Stimulated activated naive CD8-positive, alpha-beta T cell treated with anti-CD3 and anti-CD28 coated beads, Interleukin-15, Interleukin-2, amounts not matched to agents 100 ng/mL and 50 ng/mL, for 24 hours (primary cell): ENCODE measurements around the gene SERPIND1.
"Not testable (repeated sequence)": the region's sequence is repeated elsewhere in the genome, so short reads cannot be mapped to it uniquely, and the experiment has no call there.

Source experiments
- H3K27ac Mint-ChIP-seq: one replicate; pipeline ENCODE4 v1.8.0; 2021; ENCODE audit warnings: mild to moderate bottlenecking, mixed read lengths
- H3K27me3 Mint-ChIP-seq: one replicate; pipeline ENCODE4 v1.8.0; 2021; ENCODE audit warnings: mixed read lengths
- H3K36me3 Mint-ChIP-seq: one replicate; pipeline ENCODE4 v1.8.0; 2021; ENCODE audit warnings: low read depth, mixed read lengths
- H3K4me1 Mint-ChIP-seq: one replicate; pipeline ENCODE4 v1.8.0; 2021; ENCODE audit warnings: low read depth, mixed read lengths
- H3K4me3 Mint-ChIP-seq: one replicate; pipeline ENCODE4 v1.8.0; 2021; ENCODE audit warnings: mild to moderate bottlenecking, mixed read lengths
- H3K9me3 Mint-ChIP-seq: one replicate; pipeline ENCODE4 v1.8.0; 2021; ENCODE audit warnings: mixed read lengths

SERPIND1 gene, protein sequence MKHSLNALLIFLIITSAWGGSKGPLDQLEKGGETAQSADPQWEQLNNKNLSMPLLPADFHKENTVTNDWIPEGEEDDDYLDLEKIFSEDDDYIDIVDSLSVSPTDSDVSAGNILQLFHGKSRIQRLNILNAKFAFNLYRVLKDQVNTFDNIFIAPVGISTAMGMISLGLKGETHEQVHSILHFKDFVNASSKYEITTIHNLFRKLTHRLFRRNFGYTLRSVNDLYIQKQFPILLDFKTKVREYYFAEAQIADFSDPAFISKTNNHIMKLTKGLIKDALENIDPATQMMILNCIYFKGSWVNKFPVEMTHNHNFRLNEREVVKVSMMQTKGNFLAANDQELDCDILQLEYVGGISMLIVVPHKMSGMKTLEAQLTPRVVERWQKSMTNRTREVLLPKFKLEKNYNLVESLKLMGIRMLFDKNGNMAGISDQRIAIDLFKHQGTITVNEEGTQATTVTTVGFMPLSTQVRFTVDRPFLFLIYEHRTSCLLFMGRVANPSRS

DNA sequence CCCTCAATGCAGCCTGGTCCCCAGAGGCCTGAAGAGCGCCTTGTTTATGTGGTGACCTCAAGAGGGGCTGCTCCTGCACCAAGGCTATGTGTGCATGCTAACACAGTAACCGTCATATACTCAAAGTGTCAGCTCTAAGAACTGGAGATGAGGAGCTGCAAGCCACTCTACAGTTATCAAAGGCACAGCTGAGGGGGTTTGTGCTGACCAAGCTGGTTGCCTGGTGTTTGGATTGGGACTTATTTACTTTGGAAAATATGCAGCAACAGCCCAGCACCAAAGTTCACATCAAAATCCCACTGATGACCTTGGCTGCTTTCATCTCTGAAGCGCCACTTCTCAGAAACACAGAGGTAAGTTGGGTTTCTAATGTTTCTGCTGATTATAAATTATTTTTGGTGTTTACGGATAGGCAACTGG lies at the start of gene SERPIND1:
Gene SERPIND1 (plus strand): TSS at position 321 of the 420 bp plus-strand sequence. CDS start 5,200 bp downstream, outside the sequence.
- Mint-ChIP-seq H3K4me1 (peaks cover 11% of the 10 kb centered on the region), H3K9me3 (no peaks in the 10 kb centered on the region), H3K36me3 (peaks cover 9% of the 10 kb centered on the region), H3K27ac (no peak within 1 kb of the TSS), H3K4me3 (no peak within 1 kb of the TSS), H3K27me3 (no peaks in the 10 kb centered on the region)

- Mint-ChIP-seq H3K27ac (no peak overlapping the region), H3K27me3 (no peaks in the 10 kb centered on the region), H3K4me1 (no peaks in the 10 kb centered on the region), H3K36me3 (peaks cover 24% of the 10 kb centered on the region), H3K9me3 (no peaks in the 10 kb centered on the region), H3K4me3 (no peak overlapping the region)
These were observed 49.0 kb upstream of the SERPIND1 start for GRCh38 chr22:20724676-20725454.

DNA sequence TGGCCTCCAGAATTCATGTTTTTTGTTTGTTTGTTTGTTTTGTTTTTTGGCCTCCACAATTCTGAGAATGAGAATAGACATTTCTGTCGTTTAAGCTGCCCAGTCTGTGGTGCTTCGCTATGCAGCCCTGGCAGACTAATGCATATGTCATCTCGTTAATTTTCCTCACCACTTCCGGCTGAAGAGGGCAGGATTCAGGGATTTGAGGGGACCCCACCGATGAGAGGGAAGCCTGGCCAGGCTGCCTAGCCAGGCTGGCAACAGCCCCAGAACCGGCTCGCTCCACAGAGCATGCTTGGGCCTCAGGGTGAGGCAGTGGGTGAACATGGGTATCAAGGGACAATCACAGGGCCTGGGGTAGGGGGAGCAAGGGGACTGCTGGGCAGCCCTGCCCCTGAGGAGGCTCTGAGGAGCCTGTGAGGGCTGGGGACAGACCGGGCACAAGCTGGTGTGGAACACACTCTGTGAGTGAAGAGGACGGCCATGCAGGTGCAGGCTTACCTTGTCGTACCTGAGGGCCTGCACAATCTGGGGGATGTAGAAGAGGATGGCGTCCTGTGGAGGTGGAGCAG lies 47.8 kb upstream of the SERPIND1 start:
- H3K36me3 Mint-ChIP-seq: peaks cover 26% of the 10 kb centered on the region
- no peaks in the 10 kb centered on the region for H3K4me1 Mint-ChIP-seq
- no peak overlapping the region for H3K27ac Mint-ChIP-seq
- H3K27me3 Mint-ChIP-seq: no peaks in the 10 kb centered on the region
- H3K4me3 Mint-ChIP-seq: no peak overlapping the region
- H3K9me3 Mint-ChIP-seq: no peaks in the 10 kb centered on the region

GRCh38 chr22:20727118-20728015 lies 46.5 kb upstream of the SERPIND1 start:
- Mint-ChIP-seq H3K4me1 (no peaks in the 10 kb centered on the region), H3K9me3 (no peaks in the 10 kb centered on the region), H3K27ac (no peak overlapping the region), H3K36me3 (peaks cover 26% of the 10 kb centered on the region), H3K4me3 (no peak overlapping the region), H3K27me3 (no peaks in the 10 kb centered on the region)

DNA sequence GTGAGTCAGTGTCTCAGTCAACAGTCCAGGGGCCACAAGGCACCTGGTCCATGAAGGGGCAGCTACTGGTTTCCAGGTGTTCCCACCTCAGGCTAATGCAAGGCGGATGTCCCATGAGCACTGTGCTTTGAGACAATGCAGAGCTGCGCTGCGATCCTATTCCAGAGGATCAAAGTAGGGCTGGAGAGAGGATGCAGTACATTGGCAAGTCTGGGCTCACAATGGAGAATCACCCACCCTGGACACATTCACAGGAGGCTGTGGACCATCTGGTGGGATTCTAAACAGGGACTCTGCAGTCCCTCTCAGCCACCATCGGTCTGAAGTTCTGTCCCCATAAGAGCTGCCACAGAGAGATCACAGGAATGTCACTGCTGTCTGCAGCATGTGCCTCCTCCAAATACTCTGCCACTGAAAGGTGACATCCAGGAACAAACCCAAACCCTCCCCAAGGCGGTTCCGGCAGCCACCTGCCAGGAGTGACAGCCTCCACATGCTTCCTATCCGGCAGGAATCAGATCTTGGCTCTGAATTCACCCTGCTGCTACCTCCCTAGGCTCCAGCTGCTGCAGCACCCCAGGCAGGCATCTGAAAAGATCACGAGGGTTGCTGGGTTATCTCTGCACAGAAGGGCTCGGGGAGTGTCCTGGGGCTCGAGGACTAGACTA lies 45.3 kb upstream of the SERPIND1 start:
- no peaks in the 10 kb centered on the region for H3K27me3 Mint-ChIP-seq
- H3K4me3 Mint-ChIP-seq: no peak overlapping the region
- peaks cover 26% of the 10 kb centered on the region for H3K36me3 Mint-ChIP-seq
- no peaks in the 10 kb centered on the region for H3K9me3 Mint-ChIP-seq
- H3K4me1 Mint-ChIP-seq: no peaks in the 10 kb centered on the region
- H3K27ac Mint-ChIP-seq: no peak overlapping the region

GRCh38 chr22:20729194-20729593 lies 44.7 kb upstream of the SERPIND1 start:
- H3K27me3 Mint-ChIP-seq: no peaks in the 10 kb centered on the region
- no peaks in the 10 kb centered on the region for H3K9me3 Mint-ChIP-seq
- H3K27ac Mint-ChIP-seq: no peak overlapping the region
- peaks cover 26% of the 10 kb centered on the region for H3K36me3 Mint-ChIP-seq
- no peaks in the 10 kb centered on the region for H3K4me1 Mint-ChIP-seq
- H3K4me3 Mint-ChIP-seq: no peak overlapping the region

DNA sequence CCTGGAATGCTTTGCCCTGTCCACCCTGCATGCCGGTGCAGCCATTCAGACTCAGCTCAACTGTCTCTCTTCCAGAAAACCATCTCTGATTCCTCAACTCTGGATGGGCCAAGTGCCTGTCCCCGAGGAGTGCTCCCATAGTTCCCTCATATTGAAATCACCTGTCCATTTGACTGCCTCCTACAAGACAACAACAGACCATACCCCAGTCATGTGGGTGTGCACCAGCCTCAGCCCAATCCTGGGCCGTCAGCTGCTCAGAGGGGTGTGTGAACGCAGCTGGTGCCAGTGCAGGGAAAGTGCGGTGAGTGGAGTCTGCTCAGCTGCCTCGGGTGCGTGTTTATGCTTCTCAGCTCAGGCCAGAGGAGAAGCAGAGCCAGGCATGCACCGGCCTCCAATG lies 41.5 kb upstream of the SERPIND1 start:
- not testable (repeated sequence) for H3K9me3 Mint-ChIP-seq, H3K4me3 Mint-ChIP-seq, H3K27me3 Mint-ChIP-seq, H3K27ac Mint-ChIP-seq, H3K4me1 Mint-ChIP-seq
- peaks cover 18% of the 10 kb centered on the region for H3K36me3 Mint-ChIP-seq

GRCh38 chr22:20735356-20736162 lies 38.4 kb upstream of the SERPIND1 start:
- H3K36me3 Mint-ChIP-seq: peaks cover 15% of the 10 kb centered on the region
- H3K27ac Mint-ChIP-seq, H3K4me3 Mint-ChIP-seq, H3K27me3 Mint-ChIP-seq, H3K4me1 Mint-ChIP-seq, H3K9me3 Mint-ChIP-seq: not testable (repeated sequence)

GRCh38 chr22:20736891-20737290 lies 37.0 kb upstream of the SERPIND1 start:
- peaks cover 25% of the 10 kb centered on the region for H3K36me3 Mint-ChIP-seq
- H3K4me1 Mint-ChIP-seq, H3K27me3 Mint-ChIP-seq, H3K27ac Mint-ChIP-seq, H3K9me3 Mint-ChIP-seq, H3K4me3 Mint-ChIP-seq: not testable (repeated sequence)

GRCh38 chr22:20738394-20739089 lies 35.4 kb upstream of the SERPIND1 start:
- H3K27ac Mint-ChIP-seq: no peak overlapping the region
- no peaks in the 10 kb centered on the region for H3K9me3 Mint-ChIP-seq
- H3K4me3 Mint-ChIP-seq: no peak overlapping the region
- H3K36me3 Mint-ChIP-seq: peaks cover 36% of the 10 kb centered on the region
- no peaks in the 10 kb centered on the region for H3K27me3 Mint-ChIP-seq
- no peaks in the 10 kb centered on the region for H3K4me1 Mint-ChIP-seq

- Mint-ChIP-seq H3K27me3 (no peaks in the 10 kb centered on the region), H3K9me3 (no peaks in the 10 kb centered on the region), H3K36me3 (peaks cover 49% of the 10 kb centered on the region), H3K4me1 (no peaks in the 10 kb centered on the region), H3K27ac (no peak overlapping the region), H3K4me3 (no peak overlapping the region)
These were observed 33.5 kb upstream of the SERPIND1 start for GRCh38 chr22:20740222-20740951.

DNA sequence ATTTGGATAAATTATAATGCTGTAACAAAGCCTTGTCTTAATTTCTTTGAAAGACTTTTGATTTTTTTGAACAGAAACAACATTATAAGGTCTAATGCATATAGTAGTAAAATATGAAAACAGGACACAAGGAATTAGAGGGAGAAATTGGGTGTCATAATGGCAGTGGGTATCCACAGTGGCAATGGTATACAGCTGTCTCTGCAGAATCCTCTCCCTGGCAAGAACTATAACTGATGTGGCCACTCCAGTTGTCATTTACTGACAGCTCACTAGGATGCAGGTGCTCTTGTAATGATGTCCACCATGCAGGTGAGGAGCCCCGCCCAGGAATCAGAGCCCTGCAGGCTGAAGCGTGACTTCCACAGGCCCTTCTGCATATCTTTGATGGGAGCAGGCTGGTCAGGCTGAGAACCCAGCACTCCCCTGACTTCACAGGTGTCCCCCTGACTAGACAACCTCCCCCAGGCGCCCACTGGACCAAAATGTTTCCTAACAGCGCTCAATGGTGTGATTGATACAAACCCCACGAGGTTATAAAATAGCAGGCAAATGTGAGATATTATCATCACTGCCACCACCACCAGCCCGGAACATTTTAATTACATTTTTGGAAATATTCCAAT lies 32.8 kb upstream of the SERPIND1 start:
- Mint-ChIP-seq H3K27ac (no peak overlapping the region), H3K27me3 (no peaks in the 10 kb centered on the region), H3K36me3 (peaks cover 50% of the 10 kb centered on the region), H3K4me1 (no peaks in the 10 kb centered on the region), H3K4me3 (no peak overlapping the region), H3K9me3 (no peaks in the 10 kb centered on the region)
